Ishikawa (cell line): Measurements from ENCODE around the gene NR2C2AP.

Experiments used
- CEBPB ChIP-seq: IDR thresholded peaks from 2 replicates; pipeline ENCODE4 v1.6.1; 2012
- CREB1 ChIP-seq: IDR thresholded peaks from 2 replicates; pipeline ENCODE4 v1.6.1; 2012; ENCODE audit warnings: low read depth
- EGR1 ChIP-seq: IDR thresholded peaks from 2 replicates; pipeline ENCODE4 v1.6.1; 2012
- EP300 ChIP-seq: IDR thresholded peaks from 2 replicates; pipeline ENCODE4 v1.6.1; 2012; ENCODE audit warnings: borderline replicate concordance
- FOXM1 ChIP-seq: IDR thresholded peaks from 2 replicates; pipeline ENCODE4 v1.6.1; 2012; ENCODE audit warnings: low read depth, borderline replicate concordance
- MAX ChIP-seq: IDR thresholded peaks from 2 replicates; pipeline ENCODE4 v1.6.1; 2012
- NFIC ChIP-seq: IDR thresholded peaks from 2 replicates; pipeline ENCODE4 v1.6.1; 2012
- RAD21 ChIP-seq: IDR thresholded peaks from 2 replicates; pipeline ENCODE4 v1.6.1; 2012; ENCODE audit warnings: low read depth
- REST ChIP-seq: IDR thresholded peaks from 2 replicates; pipeline ENCODE4 v1.6.1; 2012; ENCODE audit warnings: low read depth, mild to moderate bottlenecking
- TAF1 ChIP-seq: IDR thresholded peaks from 2 replicates; pipeline ENCODE4 v1.6.1; 2012; ENCODE audit warnings: low read depth, mild to moderate bottlenecking
- TCF12 ChIP-seq: IDR thresholded peaks from 2 replicates; pipeline ENCODE4 v1.6.1; 2012; ENCODE audit warnings: low read depth
- TEAD4 ChIP-seq: IDR thresholded peaks from 2 replicates; pipeline ENCODE4 v1.6.1; 2012
- USF1 ChIP-seq: IDR thresholded peaks from 2 replicates; pipeline ENCODE4 v1.6.1; 2012
- YY1 ChIP-seq: IDR thresholded peaks from 2 replicates; pipeline ENCODE4 v1.6.1; 2012; ENCODE audit warnings: low read depth
- ZBTB7A ChIP-seq: IDR thresholded peaks from 2 replicates; pipeline ENCODE4 v1.6.1; 2012; ENCODE audit warnings: low read depth

NR2C2AP gene

GRCh38 chr19:19179548-19180441 lies 23.4 kb downstream of the NR2C2AP start:
- TF ChIP-seq REST (no peak), USF1 (no peak), EP300 (no peak), TAF1 (no peak), CREB1 (no peak), YY1 (no peak), TEAD4 (no peak), MAX (no peak), FOXM1 (no peak)

GRCh38 chr19:19176950-19177349 lies 26.3 kb downstream of the NR2C2AP start:
- peak; percentile 76 for TF ChIP-seq USF1
- no peak for TF ChIP-seq CEBPB
- TF ChIP-seq TEAD4, result no peak
- TF ChIP-seq MAX, result 0 out of 2 replicates have a peak, but pooled peaks have one; percentile 37

- TF ChIP-seq RAD21 (no peak), REST (no peak), TAF1 (no peak), ZBTB7A (no peak), USF1 (no peak), FOXM1 (no peak), CEBPB (peak; percentile 90), NFIC (no peak), EGR1 (no peak)
Measured at GRCh38 chr19:19171821-19172532, 31.2 kb downstream of the NR2C2AP start.

- TF ChIP-seq ZBTB7A (peak; percentile 61; the same call in 1 of the 2 replicates), TAF1 (no peak)
Measured at GRCh38 chr19:19170873-19171672, 32.1 kb downstream of the NR2C2AP start.

- TF ChIP-seq MAX (no peak; the same call in 1 of the 2 replicates), ZBTB7A (peak; percentile 71), TEAD4 (no peak), TCF12 (no peak), REST (no peak), EP300 (no peak), CEBPB (no peak), CREB1 (no peak)
Measured at GRCh38 chr19:19170053-19170872, 33.0 kb downstream of the NR2C2AP start, which contains the start of gene MEF2B. TSS of gene MEF2B (minus strand) at chr19:19170263. CDS start at chr19:19150735, 19,528 bp downstream.
